ENCODE data around the gene DHRS2. TPM values are rescaled to one million over a fixed set of nuclear protein-coding genes. Genes with fewer than 3 reads are reported as not detected.

The DHRS2 gene
- total RNA-seq, 1 donor from 2014 or later, result 2.4 TPM

DNA sequence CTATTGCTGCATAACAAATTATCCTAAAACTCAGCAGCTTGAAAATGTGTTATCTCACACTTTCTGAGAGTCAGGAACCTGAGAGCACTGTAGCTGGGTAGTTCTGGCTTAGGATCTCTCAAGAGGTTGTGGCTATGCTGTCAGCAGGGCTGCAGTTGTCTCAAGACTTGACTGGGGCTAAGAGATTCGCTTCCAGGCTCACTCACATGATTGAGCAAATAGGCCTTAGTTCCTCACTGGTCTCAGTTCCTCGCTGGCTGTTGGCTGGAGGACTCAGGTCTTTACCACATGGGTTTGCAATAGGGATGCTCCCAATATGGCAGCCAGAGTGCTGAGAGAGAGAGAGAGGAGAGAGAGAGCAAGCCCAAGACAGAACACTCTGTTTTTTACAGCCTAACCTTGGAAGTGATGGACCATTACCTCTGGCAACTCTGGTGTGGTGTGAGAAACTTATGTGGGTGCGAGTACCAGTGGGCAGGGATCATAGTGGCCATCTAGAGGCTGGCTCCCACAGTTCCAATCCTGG is 15.9 kb upstream of the DHRS2 start:
- Mint-ChIP-seq H3K27ac (no peak overlapping the region), H3K4me3 (no peak overlapping the region), H3K36me3 (ENCODE audit: low read depth) (no peaks in the 10 kb centered on the region), H3K27me3 (peaks cover 4% of the 10 kb centered on the region), H3K4me1 (peaks cover 2% of the 10 kb centered on the region), H3K9me3 (peaks cover 5% of the 10 kb centered on the region)
- intact Hi-C loops (cut with micrococcal nuclease), result no loop called here
- DNase-seq, result no peak

DNA sequence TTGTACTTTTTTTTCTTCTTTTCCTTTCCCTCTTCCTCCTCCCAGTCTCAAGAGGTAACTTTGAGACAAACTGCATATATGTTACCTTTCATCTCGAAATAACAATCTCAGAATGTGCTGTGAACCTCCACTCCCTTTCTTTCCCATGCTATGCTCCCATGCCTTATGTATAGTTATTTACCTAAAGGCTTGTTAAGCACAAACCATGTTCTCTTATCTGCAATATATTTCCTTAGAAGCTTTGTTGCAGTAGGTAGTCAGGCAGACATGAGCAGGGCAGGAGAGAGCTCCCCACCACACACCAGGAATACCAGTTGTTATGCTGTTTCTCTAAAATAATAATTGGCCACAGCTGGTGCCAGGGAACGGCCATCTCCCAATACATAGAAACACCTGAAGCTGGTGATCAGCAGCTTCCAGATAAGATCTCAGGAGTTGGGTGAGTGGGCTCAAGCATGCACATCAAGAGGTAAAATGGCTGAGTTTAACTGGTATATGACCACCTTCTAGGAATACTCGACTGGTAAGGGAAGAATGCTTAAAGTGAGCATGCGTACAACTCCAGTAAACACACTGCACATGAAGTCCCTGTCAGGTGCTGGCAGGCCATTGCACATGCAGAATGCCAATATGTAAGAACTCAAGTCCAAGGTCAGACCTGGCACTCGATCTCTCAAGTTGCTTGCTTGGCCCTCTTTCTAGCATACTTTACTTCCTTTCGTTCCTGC is 14.8 kb upstream of the DHRS2 start:
- intact Hi-C loops (cut with micrococcal nuclease), result no loop called here
- Mint-ChIP-seq H3K27me3 (peaks cover 4% of the 10 kb centered on the region), H3K9me3 (peaks cover 5% of the 10 kb centered on the region), H3K27ac (no peak overlapping the region), H3K4me3 (no peak overlapping the region), H3K36me3 (ENCODE audit: low read depth) (no peaks in the 10 kb centered on the region), H3K4me1 (peaks cover 2% of the 10 kb centered on the region)
- DNase-seq, result no peak

GRCh38 chr14:23621932-23622730 is 14.0 kb upstream of the DHRS2 start:
- Mint-ChIP-seq H3K4me3 (no peak overlapping the region), H3K9me3 (peaks cover 5% of the 10 kb centered on the region), H3K36me3 (ENCODE audit: low read depth) (no peaks in the 10 kb centered on the region), H3K27ac (no peak overlapping the region), H3K4me1 (peaks cover 2% of the 10 kb centered on the region), H3K27me3 (peaks cover 4% of the 10 kb centered on the region)
- intact Hi-C loops (cut with micrococcal nuclease), result no loop called here
- DNase-seq, result no peak

- Mint-ChIP-seq H3K36me3 (ENCODE audit: low read depth) (no peaks in the 10 kb centered on the region), H3K4me3 (no peak overlapping the region), H3K27ac (no peak overlapping the region), H3K27me3 (peaks cover 4% of the 10 kb centered on the region), H3K9me3 (peaks cover 5% of the 10 kb centered on the region), H3K4me1 (peaks cover 2% of the 10 kb centered on the region)
- intact Hi-C loops (cut with micrococcal nuclease), result no loop called here
- no peak for DNase-seq
Measured at GRCh38 chr14:23622990-23623389, 13.2 kb upstream of the DHRS2 start.

- no peaks in the 10 kb centered on the region for H3K36me3 Mint-ChIP-seq (ENCODE audit: low read depth)
- H3K4me3 Mint-ChIP-seq, result no peak overlapping the region
- intact Hi-C loops (cut with micrococcal nuclease), result no loop called here
- no peak overlapping the region for H3K27ac Mint-ChIP-seq
- DNase-seq, result no peak
- H3K4me1 Mint-ChIP-seq, result peaks cover 2% of the 10 kb centered on the region
- peaks cover 5% of the 10 kb centered on the region for H3K9me3 Mint-ChIP-seq
- H3K27me3 Mint-ChIP-seq, result peaks cover 4% of the 10 kb centered on the region
Measured at GRCh38 chr14:23623962-23624361, 12.2 kb upstream of the DHRS2 start.

DNA sequence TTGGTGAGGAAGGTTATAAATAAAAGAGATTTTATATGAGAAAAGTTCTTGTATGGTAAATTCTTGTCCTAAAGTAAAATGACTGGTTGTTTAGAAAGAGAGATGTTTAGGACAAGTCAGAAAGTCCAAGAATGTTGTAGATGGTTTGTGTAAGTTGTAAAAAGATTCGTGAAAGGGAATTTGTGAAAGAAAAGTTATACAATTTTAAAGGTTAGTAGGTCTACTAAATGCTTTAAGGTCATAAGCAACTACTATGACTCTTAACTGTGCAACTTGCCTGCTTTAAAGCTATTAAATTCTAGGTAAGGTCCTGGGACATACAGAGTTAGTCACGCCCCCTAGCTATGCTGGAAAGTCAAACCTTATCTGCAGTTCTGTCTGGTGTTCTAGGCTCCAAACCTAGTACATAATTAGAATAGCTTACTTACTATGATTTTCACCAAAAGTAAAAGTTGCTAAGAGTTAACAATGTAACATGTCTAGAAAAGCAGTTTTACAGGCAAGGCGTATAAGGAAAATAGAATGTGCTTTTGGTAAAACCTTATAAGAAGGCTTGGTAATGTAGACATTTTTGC is 11.2 kb upstream of the DHRS2 start:
- intact Hi-C loops (cut with micrococcal nuclease), result no loop called here
- H3K36me3 Mint-ChIP-seq (ENCODE audit: low read depth), result no peaks in the 10 kb centered on the region
- no peak for DNase-seq

DNA sequence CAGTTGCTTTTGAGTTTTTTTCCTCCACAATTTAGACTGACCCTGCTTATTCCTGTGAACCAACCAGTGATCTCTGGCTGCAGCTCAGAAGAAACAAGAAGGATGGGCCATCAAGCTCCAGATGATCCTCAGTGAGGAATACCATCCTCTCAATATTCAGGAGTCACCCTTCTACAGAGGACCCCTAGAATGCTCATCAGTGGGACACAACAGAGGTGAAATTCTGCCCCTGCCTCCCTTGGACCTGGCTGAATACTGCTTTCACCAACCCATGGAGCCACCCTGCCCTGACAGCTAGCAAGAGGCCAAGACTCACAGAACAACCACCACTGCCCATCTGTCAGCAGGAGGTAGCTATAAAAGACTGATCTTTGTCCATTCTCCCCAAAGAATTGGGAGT is 9.2 kb upstream of the DHRS2 start:
- intact Hi-C loops (cut with micrococcal nuclease), result no loop called here
- H3K27ac Mint-ChIP-seq, result no peak overlapping the region
- H3K4me3 Mint-ChIP-seq, result no peak overlapping the region
- H3K36me3 Mint-ChIP-seq (ENCODE audit: low read depth), result no peaks in the 10 kb centered on the region
- no peak for DNase-seq
- H3K27me3 Mint-ChIP-seq, result peaks cover under 1% of the 10 kb centered on the region
- peaks cover 5% of the 10 kb centered on the region for H3K9me3 Mint-ChIP-seq
- peaks cover 14% of the 10 kb centered on the region for H3K4me1 Mint-ChIP-seq

More for the DNA sequence above, 11.2 kb upstream of the DHRS2 start:
- Mint-ChIP-seq H3K27me3 (peaks cover 3% of the 10 kb centered on the region), H3K27ac (no peak overlapping the region), H3K4me1 (peaks cover 2% of the 10 kb centered on the region), H3K4me3 (no peak overlapping the region), H3K9me3 (peaks cover 5% of the 10 kb centered on the region)

- no peak overlapping the region for H3K27ac Mint-ChIP-seq
- peaks cover 5% of the 10 kb centered on the region for H3K9me3 Mint-ChIP-seq
- no peaks in the 10 kb centered on the region for H3K36me3 Mint-ChIP-seq (ENCODE audit: low read depth)
- intact Hi-C loops (cut with micrococcal nuclease), result no loop called here
- DNase-seq, result no peak
- H3K27me3 Mint-ChIP-seq, result peaks cover 4% of the 10 kb centered on the region
- H3K4me1 Mint-ChIP-seq, result peaks cover 18% of the 10 kb centered on the region
- H3K4me3 Mint-ChIP-seq, result no peak overlapping the region
Measured at GRCh38 chr14:23627961-23628360, 8.2 kb upstream of the DHRS2 start.

GRCh38 chr14:23629204-23629603 is 7.0 kb upstream of the DHRS2 start:
- H3K4me1 Mint-ChIP-seq, result peaks cover 20% of the 10 kb centered on the region
- peaks cover 5% of the 10 kb centered on the region for H3K9me3 Mint-ChIP-seq
- no peaks in the 10 kb centered on the region for H3K36me3 Mint-ChIP-seq (ENCODE audit: low read depth)
- intact Hi-C loops (cut with micrococcal nuclease), result no loop called here
- peaks cover 8% of the 10 kb centered on the region for H3K27me3 Mint-ChIP-seq
- H3K27ac Mint-ChIP-seq, result no peak overlapping the region
- no peak for DNase-seq
- H3K4me3 Mint-ChIP-seq, result no peak overlapping the region

- intact Hi-C loops (cut with micrococcal nuclease), result no loop called here
- peaks cover 8% of the 10 kb centered on the region for H3K27me3 Mint-ChIP-seq
- H3K9me3 Mint-ChIP-seq, result no peaks in the 10 kb centered on the region
- no peak overlapping the region for H3K27ac Mint-ChIP-seq
- peaks cover 20% of the 10 kb centered on the region for H3K4me1 Mint-ChIP-seq
- DNase-seq, result no peak
- H3K4me3 Mint-ChIP-seq, result no peak overlapping the region
- H3K36me3 Mint-ChIP-seq (ENCODE audit: low read depth), result no peaks in the 10 kb centered on the region
Measured at GRCh38 chr14:23629832-23630396, 6.2 kb upstream of the DHRS2 start.

DNA sequence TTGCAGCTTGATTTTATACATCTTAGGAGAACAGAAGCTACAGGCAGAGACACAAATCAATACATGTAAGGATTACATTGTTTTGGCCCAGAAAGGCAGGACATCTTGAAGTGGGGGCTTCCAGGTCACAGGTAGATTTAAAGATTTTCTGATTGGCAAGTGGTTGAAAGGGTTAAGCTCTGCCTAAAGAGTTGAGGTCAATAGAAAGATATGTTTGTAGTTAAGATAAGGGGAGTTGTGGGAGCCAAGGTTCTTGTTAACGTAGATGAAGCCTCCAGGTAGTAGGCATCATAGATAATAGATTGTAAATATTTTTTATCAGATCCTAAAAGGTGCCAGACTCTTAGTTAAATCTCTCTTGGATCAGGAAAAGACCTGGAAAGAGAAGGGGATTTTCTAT is 5.5 kb upstream of the DHRS2 start:
- Mint-ChIP-seq H3K4me1 (peaks cover 20% of the 10 kb centered on the region), H3K27ac (no peak overlapping the region), H3K27me3 (peaks cover 8% of the 10 kb centered on the region), H3K4me3 (no peak overlapping the region), H3K9me3 (no peaks in the 10 kb centered on the region), H3K36me3 (ENCODE audit: low read depth) (no peaks in the 10 kb centered on the region)
- no peak for DNase-seq
- intact Hi-C loops (cut with micrococcal nuclease), result no loop called here

GRCh38 chr14:23631234-23631633 is 4.9 kb upstream of the DHRS2 start:
- DNase-seq, result no peak
- intact Hi-C loops (cut with micrococcal nuclease), result no loop called here
- no peak overlapping the region for H3K27ac Mint-ChIP-seq
- no peak overlapping the region for H3K4me3 Mint-ChIP-seq
- peaks cover 20% of the 10 kb centered on the region for H3K4me1 Mint-ChIP-seq
- H3K36me3 Mint-ChIP-seq (ENCODE audit: low read depth), result no peaks in the 10 kb centered on the region
- peaks cover 8% of the 10 kb centered on the region for H3K27me3 Mint-ChIP-seq
- H3K9me3 Mint-ChIP-seq, result no peaks in the 10 kb centered on the region

- Mint-ChIP-seq H3K9me3 (no peaks in the 10 kb centered on the region), H3K4me1 (peaks cover 20% of the 10 kb centered on the region), H3K4me3 (peak overlapping the region; percentile 61), H3K36me3 (ENCODE audit: low read depth) (no peaks in the 10 kb centered on the region), H3K27me3 (peaks cover 8% of the 10 kb centered on the region), H3K27ac (no peak overlapping the region)
- peak; percentile 91 for DNase-seq
- intact Hi-C loops (cut with micrococcal nuclease), result loop anchor here (1.0 kb wide), 3 partner anchors 43 to 321 kb away; partner anchors contain the start of gene DHRS4
Measured at GRCh38 chr14:23631702-23632460, 4.3 kb upstream of the DHRS2 start.
